A549 (cell line): ENCODE results near the gene HSPB7. TPM values are rescaled to one million over a fixed set of nuclear protein-coding genes. Genes with fewer than 3 reads are reported as not detected.

Experiments used
- ATAC-seq, 2 experiments: fragments of 200-7000 bp in 1 of 2; fragments of >200 bp in 1 of 2; cut with Nextera tagmentation in 1 of 2; cut with Tn5 transposase in 1 of 2; 3 replicates each; pipeline versions ENCODE4 v1.8.0 to v1.9.1; 2018 to 2020; ENCODE audit warnings: mild to moderate bottlenecking in 1 of 2, moderate library complexity in 1 of 2
- CTCF ChIA-PET: fragments of 300-600 bp; sonication (Branson Sonifier 250); formaldehyde crosslinking; extraction: SDS; loops from one replicate; lab custom pipeline; 2021; ENCODE audit warnings: antibody characterized with exemption, inconsistent platforms; lab: Yijun Ruan, JAX
- POLR2A ChIA-PET: fragments of 350-600 bp; formaldehyde crosslinking; extraction: SDS; loops from one replicate; lab custom pipeline; 2021; ENCODE audit warnings: antibody characterized with exemption, inconsistent platforms; lab: Yijun Ruan, JAX
- DNase-seq, 2 experiments: peaks; one replicate each; pipeline versions ENCODE4 v3.0.0 to v3.0.0-alpha.2; 2011 to 2016; ENCODE audit warnings: low read depth in 1 of 2, low spot score in 1 of 2
- FAIRE-seq: peaks from 2 replicates; lab custom pipeline; 2011; peaks lifted over from hg19 to GRCh38; lab: Jason Lieb, UNC
- H3K27ac ChIP-seq, 2 experiments: fragments of >200 bp; sonication (Bioruptor Twin); formaldehyde crosslinking; 3 replicates each; pipeline ENCODE4 v1.5.1; 2016 to 2017
- H3K4me1 ChIP-seq: fragments of >200 bp; sonication (Bioruptor Twin); formaldehyde crosslinking; 3 replicates; pipeline ENCODE4 v1.6.1; 2016
- H3K4me2 ChIP-seq: fragments of >200 bp; sonication (Bioruptor Twin); formaldehyde crosslinking; 3 replicates; pipeline ENCODE4 v1.6.1; 2016
- H3K4me3 ChIP-seq: fragments of >200 bp; sonication (Bioruptor Twin); formaldehyde crosslinking; 3 replicates; pipeline ENCODE4 v1.5.1; 2016
- H3K9me3 ChIP-seq: fragments of >200 bp; sonication (Bioruptor Twin); formaldehyde crosslinking; 3 replicates; pipeline ENCODE4 v1.6.1; 2016
- BCL3 ChIP-seq: fragments of >200 bp; sonication (Bioruptor Twin); formaldehyde crosslinking; IDR thresholded peaks from 3 replicates; pipeline ENCODE4 v1.6.1; 2016
- CBX8 ChIP-seq: fragments of 200-600 bp; sonication (generic); IDR thresholded peaks from 2 replicates; pipeline ENCODE4 v1.6.1; 2016
- CHD2 ChIP-seq: fragments of 150-350 bp; IDR thresholded peaks from 2 replicates; pipeline ENCODE4 v1.6.1; 2014; ENCODE audit warnings: low read length; ENCODE audit not compliant: partially characterized antibody
- CTCF ChIP-seq: fragments of >200 bp; sonication (Bioruptor Twin); formaldehyde crosslinking; IDR thresholded peaks from 3 replicates; pipeline ENCODE4 v1.5.1; 2016
- EHF ChIP-seq: fragments of 250-450 bp; sonication (Bioruptor Pico); IDR thresholded peaks from 2 replicates; pipeline ENCODE4 v1.5.0; 2020; ENCODE audit warnings: mild to moderate bottlenecking
- GATA3 ChIP-seq: IDR thresholded peaks from 2 replicates; pipeline ENCODE4 v1.6.1; 2012; ENCODE audit warnings: borderline replicate concordance
- HDAC2 ChIP-seq: fragments of 200-600 bp; sonication (generic); IDR thresholded peaks from 2 replicates; pipeline ENCODE4 v1.6.1; 2016
- HEYL ChIP-seq: fragments of 250-450 bp; sonication (Bioruptor Pico); IDR thresholded peaks from 2 replicates; pipeline ENCODE4 v1.8.0; 2021; ENCODE audit warnings: mild to moderate bottlenecking, moderate library complexity
- HOXA7 ChIP-seq: fragments of 250-450 bp; sonication (Bioruptor Pico); IDR thresholded peaks from 2 replicates; pipeline ENCODE4 v1.5.0; 2020; ENCODE audit warnings: mild to moderate bottlenecking, moderate library complexity
- HOXB13 ChIP-seq: fragments of 250-450 bp; sonication (Bioruptor Pico); IDR thresholded peaks from 2 replicates; pipeline ENCODE4 v1.5.0; 2020; ENCODE audit warnings: low read depth, mild to moderate bottlenecking, moderate library complexity
- HOXB5 ChIP-seq: fragments of 250-450 bp; sonication (Bioruptor Pico); IDR thresholded peaks from 2 replicates; pipeline ENCODE4 v1.5.0; 2020; ENCODE audit warnings: mild to moderate bottlenecking, moderate library complexity
- KDM1A ChIP-seq: fragments of 200-600 bp; sonication (generic); IDR thresholded peaks from 2 replicates; pipeline ENCODE4 v1.6.1; 2016; ENCODE audit warnings: low read depth, mild to moderate bottlenecking
- MAX ChIP-seq: IDR thresholded peaks from 2 replicates; pipeline ENCODE4 v1.6.1; 2012
- MAZ ChIP-seq: fragments of 150-350 bp; IDR thresholded peaks from 2 replicates; pipeline ENCODE4 v1.6.1; 2014; ENCODE audit warnings: antibody characterized with exemption, low read depth, low read length, borderline replicate concordance
- NR3C1 ChIP-seq: fragments of >200 bp; sonication (Bioruptor Twin); formaldehyde crosslinking; IDR thresholded peaks from 3 replicates; pipeline ENCODE4 v1.6.1; 2017
- POLR2AphosphoS2 ChIP-seq: conservative IDR thresholded peaks from 2 replicates; pipeline ENCODE4 v1.6.1; 2012; ENCODE audit warnings: low read length, improper control_type of control experiment, inconsistent platforms
- RAD21 ChIP-seq, 2 experiments: fragments of >200 bp in 1 of 2; sonication (Bioruptor Twin) in 1 of 2; formaldehyde crosslinking in 1 of 2; IDR thresholded peaks in 1 of 2; conservative IDR thresholded peaks in 1 of 2; 2 replicates in 1 of 2; 3 replicates in 1 of 2; pipeline ENCODE4 v1.6.1; 2012 to 2018; ENCODE audit warnings: inconsistent platforms in 1 of 2
- RARB ChIP-seq: fragments of 250-450 bp; sonication (Bioruptor Pico); IDR thresholded peaks from 2 replicates; pipeline ENCODE4 v1.8.0; 2021; ENCODE audit warnings: mild to moderate bottlenecking, moderate library complexity
- RNF2 ChIP-seq: fragments of 200-600 bp; sonication (generic); IDR thresholded peaks from 2 replicates; pipeline ENCODE4 v1.6.1; 2016; ENCODE audit warnings: low read depth, mild to moderate bottlenecking, antibody characterized with exemption, moderate library complexity, borderline replicate concordance
- SREBF2 ChIP-seq: fragments of 450-650 bp; IDR thresholded peaks from 2 replicates; pipeline ENCODE4 v1.6.1; 2014; ENCODE audit warnings: mild to moderate bottlenecking, moderate library complexity
- TP53 ChIP-seq: fragments of 250-450 bp; sonication (Bioruptor Pico); IDR thresholded peaks from 2 replicates; pipeline ENCODE4 v1.5.0; 2021; ENCODE audit warnings: mild to moderate bottlenecking, moderate library complexity
- USF2 ChIP-seq: fragments of 450-650 bp; IDR thresholded peaks from 2 replicates; pipeline ENCODE4 v1.6.1; 2014; ENCODE audit warnings: antibody characterized with exemption
- ZNF302 ChIP-seq: fragments of 250-450 bp; sonication (Bioruptor Pico); IDR thresholded peaks from 2 replicates; pipeline ENCODE4 v1.9.0; 2021; ENCODE audit warnings: inconsistent platforms, mild to moderate bottlenecking, moderate library complexity
- WGBS: methylation state at CpG from one replicate; pipeline ENCODE4 v1.1.6; 2017; ENCODE audit errors: missing lambda C conversion rate; 5-methylcytosine and 5-hydroxymethylcytosine counted together
- polyA plus RNA-seq, 4 experiments: library from polyadenylated mRNA; depleted of rRNA in 3 of 4; stranded (reverse); fragments of >200 nt; fragmentation: RNase III in 1 of 4; extraction: RNeasy Plus Mini Kit Qiagen cat#74134 plus additional on column Dnase treatment in 1 of 4; gene quantifications; 2 replicates in 3 of 4; 3 replicates in 1 of 4; pipeline ENCODE4 v1.2.3, GENCODE V29; 2011 to 2017

The HSPB7 gene
- polyA plus RNA-seq, 2 of the 4 experiments (the other 2 are of a cell fraction), result not detected

GRCh38 chr1:15975358-15975804 lies 42.5 kb downstream of the HSPB7 start:
- Histone ChIP-seq H3K27ac (peak overlapping the region; percentile 83 to 94), H3K4me2 (peak overlapping the region; percentile 91), H3K4me3 (peak overlapping the region; percentile 66)
- DNase-seq (peak; percentile 33 to 44), ATAC-seq (peak; percentile 69 to 91)
- 7% methylated on average over 13 of the region's 47 CpGs for WGBS
- no peak for TF ChIP-seq HDAC2
- TF ChIP-seq CTCF, result 0 out of 3 replicates have a peak, but pooled peaks have one; percentile 5
- no peak for TF ChIP-seq RARB (CRISPR knock-in tag)
- 0 out of 5 replicates have a peak, but pooled peaks of 1 of the 2 experiments have one; percentile 11 for TF ChIP-seq RAD21 (conservative IDR thresholded peaks at IDR 0.05 in 1 of 2, IDR thresholded peaks at IDR 0.05 in 1 of 2)
- TF ChIP-seq, all 56 proteins: peak for 2
- H3K4me1 ChIP-seq, result peaks cover 11% of the 10 kb centered on the region; the same call in 2 of the 3 replicates
- FAIRE-seq, result no peak
- POLR2A ChIA-PET, result interaction anchor here (1.2 to 2.2 kb wide), 2 partner anchors 25 to 183 kb away, joined by 4 to 12 read pairs; no protein-coding TSS in a partner anchor
- H3K9me3 ChIP-seq, result no peaks in the 10 kb centered on the region
- CTCF ChIA-PET, result interaction anchor here (0.6 to 1.9 kb wide), 3 partner anchors 11 to 183 kb away, joined by 3 to 6 read pairs (median 4); no protein-coding TSS in a partner anchor

GRCh38 chr1:15974855-15975254 lies 43.0 kb downstream of the HSPB7 start:
- Histone ChIP-seq H3K4me3 (peak overlapping the region; percentile 66), H3K9me3 (no peaks in the 10 kb centered on the region; the same call in 2 of the 3 replicates), H3K4me2 (peak overlapping the region; percentile 91), H3K27ac (peak overlapping the region; percentile 83 to 94; a peak in 5 of 6 replicates), H3K4me1 (peaks cover 11% of the 10 kb centered on the region; the same call in 2 of the 3 replicates)
- no peak for ATAC-seq
- no peak for DNase-seq
- 84% methylated on average over 9 of the region's 9 CpGs for WGBS
- TF ChIP-seq NR3C1 (no peak), CBX8 (no peak), HOXB13 (CRISPR knock-in tag) (no peak), CHD2 (no peak), HOXA7 (CRISPR knock-in tag) (no peak), BCL3 (no peak), MAZ (no peak), HEYL (CRISPR knock-in tag) (no peak), EHF (CRISPR knock-in tag) (no peak), SREBF2 (no peak), HOXB5 (no peak), USF2 (no peak), ZNF302 (CRISPR knock-in tag) (no peak), MAX (no peak), TP53 (no peak), POLR2AphosphoS2 (no peak), GATA3 (no peak), RNF2 (no peak), KDM1A (no peak)
- CTCF ChIA-PET, result interaction anchor here (0.9 to 1.9 kb wide), 2 partner anchors 19 to 183 kb away, joined by 3 to 6 read pairs; no protein-coding TSS in a partner anchor
- POLR2A ChIA-PET, result interaction anchor here (2.2 kb wide), 1 partner anchor 25 kb away, joined by 12 read pairs; no protein-coding TSS in a partner anchor
- no peak for FAIRE-seq
